K562 (cell line): ENCODE data around the gene DRC3. TPM values are rescaled to one million over a fixed set of nuclear protein-coding genes. Genes with fewer than 3 reads are reported as not detected.

Experiments
- ATAC-seq: fragments of 200-7000 bp; cut with Tn5 transposase; 3 replicates; pipeline ENCODE4 v1.9.1; 2020; ENCODE audit warnings: moderate library complexity
- BruUV-seq: library from RNA; stranded (reverse); fragments of 400-500 nt; replicated peaks from 2 replicates; lab custom pipeline; 2021; lab: Mats Ljungman, UMichigan
- CTCF ChIA-PET: fragments of 300-600 bp; formaldehyde crosslinking; extraction: SDS; loops from one replicate; lab custom pipeline; 2021; ENCODE audit warnings: low intra/inter-chr PET ratio; lab: Yijun Ruan, JAX
- POLR2A ChIA-PET: fragments of 300-600, 350-650 bp; sonication (Branson Sonifier 250); formaldehyde crosslinking; extraction: SDS; loops from one replicate; lab custom pipeline; 2021; ENCODE audit warnings: antibody characterized with exemption, inconsistent platforms; lab: Yijun Ruan, JAX
- DNase-seq, 4 experiments: peaks; one replicate each; pipeline versions ENCODE4 v3.0.0 to v3.0.0-alpha.2; 2011 to 2018; ENCODE audit warnings: low spot score in 3 of 4, mixed read lengths in 3 of 4; ENCODE audit errors: extremely low read depth in 1 of 4
- FAIRE-seq: peaks from 2 replicates; lab custom pipeline; 2011; peaks lifted over from hg19 to GRCh38; lab: Jason Lieb, UNC
- H2AFZ ChIP-seq: 2 replicates; pipeline ENCODE4 v1.6.0; 2011; ENCODE audit warnings: low read depth, low read length, control low read depth, inconsistent platforms
- H3K27ac ChIP-seq: fragments of 200-600 bp; 3 replicates; pipeline ENCODE4 v1.8.0; 2011; ENCODE audit warnings: low read depth, mild to moderate bottlenecking, control low read depth, inconsistent platforms, low read length, moderate library complexity, mixed read lengths; ENCODE audit errors: extremely low read depth
- H3K27me3 ChIP-seq, 2 experiments: fragments of 300-600 bp in 1 of 2; 2 replicates in 1 of 2; 3 replicates in 1 of 2; pipeline versions ENCODE4 v1.6.0 to v1.8.0; 2011; ENCODE audit warnings: inconsistent platforms in 2 of 2, low read length in 2 of 2, mild to moderate bottlenecking in 1 of 2, mixed read lengths in 1 of 2, moderate library complexity in 1 of 2; ENCODE audit not compliant: control insufficient read depth in 2 of 2, insufficient read depth in 2 of 2
- H3K36me3 ChIP-seq: fragments of 300-600 bp; 3 replicates; pipeline ENCODE4 v1.8.0; 2011; ENCODE audit warnings: mild to moderate bottlenecking, low read length, inconsistent platforms; ENCODE audit not compliant: control insufficient read depth, insufficient read depth
- H3K4me1 ChIP-seq, 2 experiments: fragments of 200-600 bp in 1 of 2; replicated peaks in 1 of 2; 2 replicates in 1 of 2; 3 replicates in 1 of 2; pipeline versions ENCODE4 v1.5.1 to v1.8.0; 2011; ENCODE audit warnings: inconsistent platforms in 2 of 2, low read length in 2 of 2, mild to moderate bottlenecking in 1 of 2, mixed read lengths in 1 of 2, moderate library complexity in 1 of 2; ENCODE audit not compliant: control insufficient read depth in 2 of 2, insufficient read depth in 2 of 2
- H3K4me2 ChIP-seq: 2 replicates; pipeline ENCODE4 v1.6.1; 2011; ENCODE audit warnings: low read length, control low read depth, inconsistent platforms, mixed read lengths; ENCODE audit not compliant: insufficient read depth
- H3K4me3 ChIP-seq: fragments of 200-600 bp; sonication (generic), shearing (Covaris generic); 2 replicates; pipeline ENCODE4 v1.5.1; 2016; ENCODE audit warnings: control low read depth, inconsistent platforms
- H3K79me2 ChIP-seq: fragments of 200-600 bp; 3 replicates; pipeline ENCODE4 v1.8.0; 2011; ENCODE audit warnings: low read length, inconsistent platforms; ENCODE audit not compliant: control insufficient read depth, insufficient read depth
- H3K9ac ChIP-seq, 2 experiments: 2 replicates each; pipeline versions ENCODE4 v1.6.0 to v1.6.1; 2011; ENCODE audit warnings: low read depth in 2 of 2, low read length in 2 of 2, control low read depth in 1 of 2, inconsistent platforms in 1 of 2, mild to moderate bottlenecking in 1 of 2, mixed read lengths in 1 of 2; ENCODE audit not compliant: insufficient read depth in 1 of 2
- H3K9me1 ChIP-seq: one replicate; pipeline ENCODE4 v1.6.0; 2011; ENCODE audit warnings: inconsistent platforms, mild to moderate bottlenecking, low read length, moderate library complexity; ENCODE audit not compliant: control insufficient read depth, insufficient read depth
- H3K9me3 ChIP-seq: replicated peaks from 2 replicates; pipeline ENCODE4 v1.5.1; 2011; ENCODE audit warnings: low read depth, low read length, inconsistent platforms; ENCODE audit not compliant: control insufficient read depth, insufficient read depth
- H4K20me1 ChIP-seq: replicated peaks from 2 replicates; pipeline ENCODE4 v1.6.1; 2011; ENCODE audit warnings: low read length, inconsistent platforms, mixed read lengths; ENCODE audit not compliant: control insufficient read depth, insufficient read depth
- FOS ChIP-seq: IDR thresholded peaks from 3 replicates; pipeline ENCODE4 v1.6.1; 2011; ENCODE audit not compliant: insufficient read length; ENCODE audit errors: extremely low read depth
- MCM3 ChIP-seq: fragments of 450-650 bp; IDR thresholded peaks from 2 replicates; pipeline ENCODE4 v1.6.1; 2016
- MED1 ChIP-seq: sonication (generic); formaldehyde crosslinking; IDR thresholded peaks from 2 replicates; pipeline ENCODE4 v1.8.1; 2023; ENCODE audit warnings: missing genetic modification reagents, borderline replicate concordance
- MEIS2 ChIP-seq: fragments of 450-650 bp; IDR thresholded peaks from 2 replicates; pipeline ENCODE4 v1.6.1; 2014; ENCODE audit warnings: mild to moderate bottlenecking; ENCODE audit not compliant: partially characterized antibody
- NCOA2 ChIP-seq, 2 experiments: fragments of 450-650 bp; IDR thresholded peaks; 2 replicates each; pipeline ENCODE4 v1.6.1; 2018; ENCODE audit warnings: mild to moderate bottlenecking in 2 of 2, moderate library complexity in 1 of 2; ENCODE audit not compliant: partially characterized antibody in 2 of 2
- SRSF1 ChIP-seq: fragments of 200-400 bp; formaldehyde crosslinking; IDR thresholded peaks from 2 replicates; pipeline ENCODE4 v1.6.1; 2017; ENCODE audit warnings: mild to moderate bottlenecking, low read depth, low read length, moderate library complexity
- TCF7L2 ChIP-seq: fragments of 150-350 bp; IDR thresholded peaks from 2 replicates; pipeline ENCODE4 v1.6.1; 2016; ENCODE audit warnings: low read depth, mild to moderate bottlenecking, low read length, moderate library complexity
- ZNF668 ChIP-seq: fragments of 250-450 bp; sonication (Bioruptor Pico); IDR thresholded peaks from 2 replicates; pipeline ENCODE4 v1.8.0; 2022; ENCODE audit warnings: mild to moderate bottlenecking, inconsistent platforms
- ZNF699 ChIP-seq: fragments of 250-450 bp; sonication (Bioruptor Pico); IDR thresholded peaks from 2 replicates; pipeline ENCODE4 v1.8.0; 2021; ENCODE audit warnings: mild to moderate bottlenecking, moderate library complexity; ENCODE audit not compliant: insufficient replicate concordance
- WGBS: fragments of 100-300 bp; shearing (Covaris generic); methylation state at CpG from one replicate; pipeline ENCODE4 v1.1.6; 2016; ENCODE audit warnings: low coverage, mixed read lengths; ENCODE audit not compliant: insufficient coverage; ENCODE audit errors: missing lambda C conversion rate; 5-methylcytosine and 5-hydroxymethylcytosine counted together
- in situ Hi-C: fragments of 300-500 bp; cut with MboI; formaldehyde crosslinking; loops from 4 replicates; pipeline ENCODE4 v1.15.0; 2018; ENCODE audit warnings: inconsistent platforms, mixed read lengths
- intact Hi-C: fragments of 100-400 bp; cut with micrococcal nuclease; formaldehyde crosslinking; loops from 2 replicates; pipeline ENCODE4 v1.14.2; 2022
- polyA plus RNA-seq, 8 experiments: library from polyadenylated mRNA; depleted of rRNA in 4 of 8; stranded (reverse) in 5 of 8; unstranded in 3 of 8; fragments of >200 nt; fragmentation: Nextera tagmentation in 2 of 8; fragmentation: Illumina TruSeq in 1 of 8; extraction: Ambion mirVana in 2 of 8; extraction: Trizol in 1 of 8; gene quantifications; 2 replicates each; pipeline versions ENCODE4 v1.2.1 to v1.2.3, GENCODE V29; 2011 to 2014; ENCODE audit warnings: inconsistent platforms in 1 of 8, missing spikeins in 1 of 8
- total RNA-seq, 7 experiments: library from RNA; depleted of rRNA in 6 of 7; stranded (reverse); fragments of >200 nt in 6 of 7; fragmentation: Illumina TruSeq in 2 of 7; extraction: Trizol in 2 of 7; gene quantifications; 2 replicates each; pipeline versions ENCODE4 v1.2.1 to v1.2.3, GENCODE V29; 2011 to 2021; ENCODE audit warnings: low replicate concordance in 1 of 7
- TF ChIP-seq, protein P1 (sequence below): IDR thresholded peaks from 2 replicates; pipeline ENCODE4 v1.6.1; 2011; ENCODE audit not compliant: insufficient read length; ENCODE audit errors: extremely low read depth
- TF ChIP-seq, protein P2 (sequence below): fragments of 450-650 bp; formaldehyde crosslinking; IDR thresholded peaks from 2 replicates; pipeline ENCODE4 v1.4.0; 2022; ENCODE audit warnings: mild to moderate bottlenecking, moderate library complexity
- TF ChIP-seq, protein P3 (sequence below): fragments of 250-450 bp; sonication (Bioruptor Pico); IDR thresholded peaks from 2 replicates; pipeline ENCODE4 v1.4.0; 2020; ENCODE audit warnings: borderline replicate concordance

Gene DRC3
- total and polyA plus RNA-seq, 9 of the 15 experiments (the other 6 are each of a cell fraction or from before 2014, with no cell fraction given), result 0.10 to 0.84 (median 0.30) TPM; not detected in 3

DNA sequence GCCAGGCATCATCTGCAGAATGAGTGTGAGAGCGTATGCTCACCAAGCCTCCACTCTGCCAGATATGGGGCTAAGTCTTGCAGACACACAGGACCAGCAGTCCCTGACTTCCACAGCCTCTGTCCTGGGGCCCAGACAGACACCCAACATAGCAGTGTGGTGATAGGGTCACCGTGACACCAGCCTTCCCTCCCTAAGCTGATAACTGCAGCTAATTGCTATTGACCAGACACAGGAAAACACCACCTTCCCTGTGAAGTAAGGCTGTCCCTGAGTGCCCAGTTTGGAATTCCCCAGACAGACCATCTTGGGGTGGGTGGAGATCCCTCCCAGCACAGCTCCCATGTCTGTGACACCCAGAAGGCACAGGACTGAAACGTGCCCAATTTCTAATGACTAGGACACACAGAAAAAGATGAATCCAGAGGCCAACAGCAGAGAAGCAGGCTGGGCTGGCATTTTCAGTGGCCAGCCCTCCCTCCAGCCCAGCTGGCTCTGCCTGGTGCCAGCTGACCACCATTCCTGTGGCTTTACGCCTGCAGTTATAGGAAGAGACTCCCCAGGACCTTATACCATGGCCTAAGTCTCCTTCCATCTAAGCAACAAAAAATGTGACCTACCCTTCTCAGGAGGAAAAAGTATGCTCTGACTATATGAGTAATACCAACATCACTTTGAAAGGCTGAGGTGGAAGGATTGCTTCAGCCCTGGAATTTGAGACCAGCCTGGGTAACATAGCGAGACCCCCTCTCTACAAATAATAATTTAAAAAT lies 36.0 kb downstream of the DRC3 start:
- intact Hi-C loops (no loop called here), in situ Hi-C loops (no loop called here)
- Histone ChIP-seq H2AFZ (no peak overlapping the region), H4K20me1 (no peaks in the 10 kb centered on the region), H3K9me1 (no peaks in the 10 kb centered on the region), H3K9me3 (no peaks in the 10 kb centered on the region), H3K27me3 (no peaks in the 10 kb centered on the region), H3K4me1 (peaks cover 0 to 10% of the 10 kb centered on the region in 2 experiments; a peak in 2 of 5 replicates), H3K27ac (no peak overlapping the region), H3K79me2 (no peaks in the 10 kb centered on the region), H3K4me2 (no peak overlapping the region), H3K4me3 (no peak overlapping the region), H3K36me3 (no peaks in the 10 kb centered on the region; the same call in 2 of the 3 replicates), H3K9ac (no peak overlapping the region)
- DNase-seq, result no peak
- ChIA-PET CTCF (no interaction called here), POLR2A (no interaction called here)
- TF ChIP-seq, protein P1, sequence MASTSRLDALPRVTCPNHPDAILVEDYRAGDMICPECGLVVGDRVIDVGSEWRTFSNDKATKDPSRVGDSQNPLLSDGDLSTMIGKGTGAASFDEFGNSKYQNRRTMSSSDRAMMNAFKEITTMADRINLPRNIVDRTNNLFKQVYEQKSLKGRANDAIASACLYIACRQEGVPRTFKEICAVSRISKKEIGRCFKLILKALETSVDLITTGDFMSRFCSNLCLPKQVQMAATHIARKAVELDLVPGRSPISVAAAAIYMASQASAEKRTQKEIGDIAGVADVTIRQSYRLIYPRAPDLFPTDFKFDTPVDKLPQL, result no peak
- TF ChIP-seq SRSF1 (no peak), MEIS2 (no peak), MCM3 (no peak), NCOA2 (IDR thresholded peaks at IDR 0.05; ENCODE audit: partially characterized antibody in 2 of 2) (no peak), TCF7L2 (no peak), ZNF699 (CRISPR knock-in tag) (no peak), MED1 (no peak), ZNF668 (CRISPR knock-in tag) (no peak), FOS (no peak)
- TF ChIP-seq, protein P2, sequence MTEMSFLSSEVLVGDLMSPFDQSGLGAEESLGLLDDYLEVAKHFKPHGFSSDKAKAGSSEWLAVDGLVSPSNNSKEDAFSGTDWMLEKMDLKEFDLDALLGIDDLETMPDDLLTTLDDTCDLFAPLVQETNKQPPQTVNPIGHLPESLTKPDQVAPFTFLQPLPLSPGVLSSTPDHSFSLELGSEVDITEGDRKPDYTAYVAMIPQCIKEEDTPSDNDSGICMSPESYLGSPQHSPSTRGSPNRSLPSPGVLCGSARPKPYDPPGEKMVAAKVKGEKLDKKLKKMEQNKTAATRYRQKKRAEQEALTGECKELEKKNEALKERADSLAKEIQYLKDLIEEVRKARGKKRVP (CRISPR knock-in tag), result no peak
- TF ChIP-seq, protein P3, sequence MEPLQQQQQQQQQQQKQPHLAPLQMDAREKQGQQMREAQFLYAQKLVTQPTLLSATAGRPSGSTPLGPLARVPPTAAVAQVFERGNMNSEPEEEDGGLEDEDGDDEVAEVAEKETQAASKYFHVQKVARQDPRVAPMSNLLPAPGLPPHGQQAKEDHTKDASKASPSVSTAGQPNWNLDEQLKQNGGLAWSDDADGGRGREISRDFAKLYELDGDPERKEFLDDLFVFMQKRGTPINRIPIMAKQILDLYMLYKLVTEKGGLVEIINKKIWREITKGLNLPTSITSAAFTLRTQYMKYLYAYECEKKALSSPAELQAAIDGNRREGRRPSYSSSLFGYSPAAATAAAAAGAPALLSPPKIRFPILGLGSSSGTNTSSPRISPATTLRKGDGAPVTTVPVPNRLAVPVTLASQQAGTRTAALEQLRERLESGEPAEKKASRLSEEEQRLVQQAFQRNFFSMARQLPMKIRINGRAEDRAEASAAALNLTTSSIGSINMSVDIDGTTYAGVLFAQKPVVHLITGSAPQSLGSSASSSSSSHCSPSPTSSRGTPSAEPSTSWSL (CRISPR knock-in tag), result no peak
- 71% methylated on average over 5 of the region's 5 CpGs for WGBS
- no peak for FAIRE-seq
- ATAC-seq, result no peak
- no TSS peak for BruUV-seq
